Karpas-422 (cell line): Measurements from ENCODE around the gene FBXO44. TPM values are rescaled to one million over a fixed set of nuclear protein-coding genes. Genes with fewer than 3 reads are reported as not detected.
"Not testable (repeated sequence)": the region's sequence is repeated elsewhere in the genome, so short reads cannot be mapped to it uniquely, and the experiment has no call there.

Experiments
- DNase-seq: peaks from one replicate; pipeline ENCODE4 v3.0.0-alpha.2; 2015
- H2AFZ ChIP-seq: fragments of 200-600 bp; sonication (generic); 2 replicates; pipeline ENCODE4 v1.6.1; 2014; ENCODE audit warnings: antibody characterized with exemption, low read length, mixed read lengths
- H3K27ac ChIP-seq: fragments of 200-600 bp; sonication (generic); 2 replicates; pipeline ENCODE4 v1.5.1; 2014; ENCODE audit warnings: mild to moderate bottlenecking, low read length, moderate library complexity
- H3K27me3 ChIP-seq: fragments of 200-600 bp; sonication (generic); 2 replicates; pipeline ENCODE4 v1.6.1; 2014; ENCODE audit warnings: low read length, mixed read lengths
- H3K36me3 ChIP-seq: fragments of 200-600 bp; sonication (generic); 2 replicates; pipeline ENCODE4 v1.6.1; 2014; ENCODE audit warnings: low read length, mixed read lengths; ENCODE audit not compliant: insufficient read depth
- H3K4me1 ChIP-seq: fragments of 200-600 bp; sonication (generic); 2 replicates; pipeline ENCODE4 v1.6.1; 2014; ENCODE audit warnings: mild to moderate bottlenecking, low read length, mixed read lengths
- H3K4me2 ChIP-seq: fragments of 200-600 bp; sonication (generic); 2 replicates; pipeline ENCODE4 v1.6.1; 2014; ENCODE audit warnings: low read length, low read depth, mild to moderate bottlenecking; ENCODE audit not compliant: poor library complexity, severe bottlenecking
- H3K4me3 ChIP-seq: fragments of 200-600 bp; sonication (generic); 2 replicates; pipeline ENCODE4 v1.5.1; 2014; ENCODE audit warnings: mild to moderate bottlenecking, antibody characterized with exemption, low read length, mixed read lengths
- H3K79me2 ChIP-seq: fragments of 200-600 bp; sonication (generic); 2 replicates; pipeline ENCODE4 v1.6.1; 2014; ENCODE audit warnings: mild to moderate bottlenecking, low read length, mixed read lengths
- H3K9ac ChIP-seq: fragments of 200-600 bp; sonication (generic); 2 replicates; pipeline ENCODE4 v1.6.0; 2014; ENCODE audit warnings: low read length
- H3K9me2 ChIP-seq: fragments of 200-600 bp; sonication (generic), shearing (Covaris generic); replicated peaks from 2 replicates; pipeline ENCODE4 v1.6.0; 2014; ENCODE audit warnings: mild to moderate bottlenecking, low read length, moderate library complexity; ENCODE audit not compliant: insufficient read depth
- H3K9me3 ChIP-seq: fragments of 300-700, 200-600 bp; sonication (generic); 2 replicates; pipeline ENCODE4 v1.6.1; 2014; ENCODE audit warnings: low read length, mixed read lengths
- H4K20me1 ChIP-seq: fragments of 200-600 bp; sonication (generic); 2 replicates; pipeline ENCODE4 v1.6.1; 2014; ENCODE audit warnings: mild to moderate bottlenecking, antibody characterized with exemption, low read length, low read depth; ENCODE audit not compliant: insufficient read depth
- total RNA-seq: library from RNA; depleted of rRNA; stranded (reverse); fragments of >200 nt; shearing (Covaris generic); gene quantifications from 2 replicates; pipeline ENCODE4 v1.2.3, GENCODE V29; 2014; ENCODE audit warnings: low replicate concordance; rRNA removed

The FBXO44 gene
- 0.87 TPM in 1 of 2 replicates, not detected in the other for total RNA-seq

DNA sequence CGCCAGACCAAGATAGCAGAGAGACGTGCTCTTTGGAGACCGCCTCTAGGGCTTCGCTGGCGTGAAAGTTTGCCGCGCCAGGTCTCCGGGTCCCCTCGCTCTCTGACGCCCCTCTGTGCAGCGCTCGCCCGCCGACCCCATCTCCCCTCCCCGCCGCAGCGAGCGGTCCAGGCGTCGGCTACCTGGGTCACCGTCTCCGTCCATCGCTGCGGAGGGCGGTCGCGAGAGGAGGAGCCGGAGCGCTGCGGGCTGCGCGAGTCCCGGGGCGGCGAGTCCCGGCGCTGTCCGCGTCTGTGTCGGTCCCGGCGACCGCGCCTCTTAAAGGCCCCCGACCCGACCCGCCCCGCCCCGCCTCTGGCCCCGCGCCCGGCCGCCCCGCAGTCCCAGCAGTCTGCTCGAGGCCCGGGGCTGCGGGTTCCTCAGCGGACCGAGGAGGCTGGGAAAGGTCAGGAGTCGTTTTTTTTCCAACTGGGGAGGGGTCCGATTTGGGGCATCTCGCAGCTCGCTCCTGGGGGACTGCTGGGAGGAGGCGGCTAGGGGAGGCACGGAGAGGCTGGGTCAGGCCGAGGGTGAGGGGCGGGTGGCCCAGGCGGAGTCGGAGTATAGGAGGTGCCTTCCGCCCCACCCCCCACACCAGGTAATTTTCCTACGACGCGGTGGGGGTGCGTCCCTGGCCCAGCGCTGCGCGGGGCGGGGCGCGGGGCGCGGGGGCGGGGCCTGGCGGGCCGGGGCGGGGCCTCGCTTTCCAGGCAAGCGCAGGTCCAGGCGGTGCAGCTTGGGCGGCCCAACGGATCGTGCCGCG is at the start of gene FBXO44, which contains the start of gene FBXO2:
FBXO44 (plus strand) TSS at position 741 of the 802 bp plus-strand sequence. CDS start 959 bp downstream, outside the sequence.
FBXO2 (minus strand) TSS at position 293 of the 802 bp plus-strand sequence; CDS start at position 204, 89 bp downstream.
- Histone ChIP-seq H3K4me3 (no peak within 1 kb of the TSS), H3K4me1 (peaks cover 10% of the 10 kb centered on the region), H3K4me2 (no peak within 1 kb of the TSS), H3K9ac (no peak within 1 kb of the TSS), H3K9me3 (no peaks in the 10 kb centered on the region), H3K27me3 (no peaks in the 10 kb centered on the region), H3K9me2 (no peaks in the 10 kb centered on the region), H4K20me1 (no peaks in the 10 kb centered on the region), H2AFZ (no peak within 1 kb of the TSS), H3K27ac (no peak within 1 kb of the TSS), H3K36me3 (no peaks in the 10 kb centered on the region), H3K79me2 (no peaks in the 10 kb centered on the region)
- no peak for DNase-seq

- no peak overlapping the region for H3K4me3 ChIP-seq
- H3K36me3 ChIP-seq: no peaks in the 10 kb centered on the region
- no peaks in the 10 kb centered on the region for H3K79me2 ChIP-seq
- H4K20me1 ChIP-seq: no peaks in the 10 kb centered on the region
- no peak for DNase-seq
- no peak overlapping the region for H2AFZ ChIP-seq
- no peak overlapping the region for H3K4me2 ChIP-seq
- no peaks in the 10 kb centered on the region for H3K4me1 ChIP-seq
- H3K27me3 ChIP-seq: no peaks in the 10 kb centered on the region
- no peak overlapping the region for H3K9ac ChIP-seq
- H3K9me3 ChIP-seq: no peaks in the 10 kb centered on the region
- no peaks in the 10 kb centered on the region for H3K9me2 ChIP-seq
- H3K27ac ChIP-seq: no peak overlapping the region
These were observed 47.9 kb upstream of the FBXO44 start for GRCh38 chr1:11606775-11607174.

GRCh38 chr1:11608596-11609130 is 46.0 kb upstream of the FBXO44 start:
- H2AFZ ChIP-seq, DNase-seq, H3K27me3 ChIP-seq, H3K9me3 ChIP-seq, H3K9ac ChIP-seq, H3K4me3 ChIP-seq, H3K79me2 ChIP-seq, H3K4me2 ChIP-seq, H4K20me1 ChIP-seq, H3K27ac ChIP-seq, H3K36me3 ChIP-seq, H3K9me2 ChIP-seq, H3K4me1 ChIP-seq: not testable (repeated sequence)

- H3K27ac ChIP-seq, H3K9me2 ChIP-seq, H3K9ac ChIP-seq, H4K20me1 ChIP-seq, H3K36me3 ChIP-seq, DNase-seq, H3K4me2 ChIP-seq, H2AFZ ChIP-seq, H3K27me3 ChIP-seq, H3K4me3 ChIP-seq, H3K9me3 ChIP-seq, H3K79me2 ChIP-seq, H3K4me1 ChIP-seq: not testable (repeated sequence)
These were observed 45.3 kb upstream of the FBXO44 start for GRCh38 chr1:11609378-11609777.

GRCh38 chr1:11610629-11611180 is 44.0 kb upstream of the FBXO44 start:
- H3K4me1 ChIP-seq: no peaks in the 10 kb centered on the region
- no peak overlapping the region for H2AFZ ChIP-seq
- H3K4me2 ChIP-seq: no peak overlapping the region
- no peak for DNase-seq
- H3K36me3 ChIP-seq: no peaks in the 10 kb centered on the region
- no peaks in the 10 kb centered on the region for H4K20me1 ChIP-seq
- no peak overlapping the region for H3K27ac ChIP-seq
- H3K27me3 ChIP-seq: no peaks in the 10 kb centered on the region
- no peak overlapping the region for H3K9ac ChIP-seq
- H3K4me3 ChIP-seq: no peak overlapping the region
- H3K9me3 ChIP-seq: no peaks in the 10 kb centered on the region
- no peaks in the 10 kb centered on the region for H3K79me2 ChIP-seq
- no peaks in the 10 kb centered on the region for H3K9me2 ChIP-seq

DNA sequence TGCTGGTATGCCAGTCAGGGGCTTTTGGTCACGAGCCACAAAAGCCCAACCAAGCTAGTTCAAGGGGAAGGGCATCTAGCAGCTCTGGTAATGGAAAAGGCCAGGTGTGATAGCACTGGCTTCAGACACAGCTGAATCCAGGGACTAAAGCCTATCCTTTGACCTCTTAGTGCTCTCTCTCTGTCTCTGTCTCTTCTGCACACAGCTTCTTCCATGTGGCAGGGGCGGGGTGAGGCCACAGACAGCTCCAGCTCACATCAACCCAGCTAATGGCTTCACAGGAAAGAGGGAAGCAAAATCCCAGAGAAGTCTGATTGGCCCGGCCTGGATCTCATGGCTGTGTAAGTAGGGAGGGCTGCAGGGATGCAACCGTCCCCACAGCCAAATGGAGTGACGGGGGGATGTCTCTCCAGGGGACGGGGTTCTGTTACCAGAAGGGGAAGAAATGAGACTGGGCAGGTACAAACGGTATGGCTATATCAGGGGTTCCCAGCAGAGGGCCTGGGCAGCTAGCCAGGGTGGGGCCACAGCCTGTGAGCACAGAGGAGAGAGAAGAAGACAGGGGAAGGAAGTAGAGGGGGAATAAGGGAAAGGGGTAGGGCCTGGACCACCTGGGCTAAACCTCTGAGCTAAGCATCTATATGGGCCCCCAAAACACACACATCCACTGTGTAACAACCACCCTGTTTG is 42.9 kb upstream of the FBXO44 start:
- H3K27me3 ChIP-seq: no peaks in the 10 kb centered on the region

DNA sequence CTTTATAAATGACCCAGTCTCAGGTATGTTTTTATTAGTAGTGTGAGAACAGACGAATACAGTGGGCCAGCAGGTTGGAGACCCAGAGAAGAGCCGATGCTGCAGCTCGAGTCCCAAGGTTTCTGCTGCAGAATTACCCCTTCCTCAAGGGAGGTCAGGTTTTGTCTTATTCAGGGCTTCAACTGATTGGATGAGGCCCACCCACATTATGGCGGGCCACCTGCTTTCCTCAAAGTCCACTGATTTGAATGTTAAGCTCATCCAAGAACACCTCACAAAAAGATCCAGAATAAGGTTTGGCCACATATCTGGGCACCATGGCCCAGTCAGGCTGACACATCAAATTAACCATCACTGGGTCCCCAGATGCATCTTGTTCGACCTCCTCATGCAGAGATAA is 41.3 kb upstream of the FBXO44 start:
- no peak for DNase-seq
- Histone ChIP-seq H3K4me2 (no peak overlapping the region), H3K79me2 (no peaks in the 10 kb centered on the region), H4K20me1 (no peaks in the 10 kb centered on the region), H3K4me1 (no peaks in the 10 kb centered on the region), H3K4me3 (no peak overlapping the region), H3K9me3 (no peaks in the 10 kb centered on the region), H2AFZ (no peak overlapping the region), H3K9ac (no peak overlapping the region), H3K9me2 (no peaks in the 10 kb centered on the region), H3K27me3 (no peaks in the 10 kb centered on the region), H3K27ac (no peak overlapping the region), H3K36me3 (no peaks in the 10 kb centered on the region)

More for the DNA sequence above, 42.9 kb upstream of the FBXO44 start:
- H3K4me3 ChIP-seq: no peak overlapping the region
- DNase-seq: peak; percentile 42
- H3K4me1 ChIP-seq: no peaks in the 10 kb centered on the region
- no peak overlapping the region for H3K4me2 ChIP-seq
- no peaks in the 10 kb centered on the region for H4K20me1 ChIP-seq
- H3K9ac ChIP-seq: no peak overlapping the region
- no peaks in the 10 kb centered on the region for H3K36me3 ChIP-seq
- H3K9me3 ChIP-seq: no peaks in the 10 kb centered on the region
- no peak overlapping the region for H2AFZ ChIP-seq
- H3K79me2 ChIP-seq: no peaks in the 10 kb centered on the region
- H3K27ac ChIP-seq: no peak overlapping the region
- H3K9me2 ChIP-seq: no peaks in the 10 kb centered on the region

- Histone ChIP-seq H3K36me3 (no peaks in the 10 kb centered on the region), H3K4me1 (no peaks in the 10 kb centered on the region), H3K9me2 (no peaks in the 10 kb centered on the region), H3K9me3 (no peaks in the 10 kb centered on the region), H3K27ac (no peak overlapping the region), H3K27me3 (no peaks in the 10 kb centered on the region), H3K4me3 (no peak overlapping the region), H3K79me2 (no peaks in the 10 kb centered on the region), H3K9ac (no peak overlapping the region), H2AFZ (no peak overlapping the region), H3K4me2 (no peak overlapping the region), H4K20me1 (no peaks in the 10 kb centered on the region)
- no peak for DNase-seq
These were observed 39.6 kb upstream of the FBXO44 start for GRCh38 chr1:11615090-11615489.
